Forelimb muscle (tissue), 1 donor: Measurements from ENCODE around the gene C5orf15. TPM values are rescaled to one million over a fixed set of nuclear protein-coding genes. Genes with fewer than 3 reads are reported as not detected.
"Not testable (repeated sequence)": the region's sequence is repeated elsewhere in the genome, so short reads cannot be mapped to it uniquely, and the experiment has no call there.

ENCODE experiments used
- DNase-seq: peaks from one replicate; pipeline ENCODE4 v3.0.0-alpha.2; 2013; ENCODE audit warnings: low read depth
- polyA plus RNA-seq: library from polyadenylated mRNA; unstranded; fragments of 120-200 nt; gene quantifications from one replicate; pipeline ENCODE4 v1.2.1, GENCODE V29; 2013; ENCODE audit not compliant: insufficient read length

The C5orf15 gene
- polyA plus RNA-seq, 1 donor: 57.1 TPM

GRCh38 chr5:133962801-133963476 is 5.5 kb downstream of the C5orf15 start:
- no peak for DNase-seq

- no peak for DNase-seq
Measured at GRCh38 chr5:133962131-133962530, 6.3 kb downstream of the C5orf15 start.

- DNase-seq: no peak
Measured at GRCh38 chr5:133959643-133960042, 8.8 kb downstream of the C5orf15 start.

GRCh38 chr5:133957591-133957990 is 10.8 kb downstream of the C5orf15 start:
- DNase-seq: no peak

- no peak for DNase-seq
Measured at GRCh38 chr5:133957080-133957479, 11.3 kb downstream of the C5orf15 start.

GRCh38 chr5:133956196-133956595 is 12.2 kb downstream of the C5orf15 start:
- DNase-seq: not testable (repeated sequence)

GRCh38 chr5:133953568-133954145 is 14.8 kb downstream of the C5orf15 start:
- DNase-seq: no peak

GRCh38 chr5:133952729-133953567 is 15.5 kb downstream of the C5orf15 start:
- DNase-seq: no peak

- DNase-seq: no peak
Measured at GRCh38 chr5:133950821-133951612, 17.4 kb downstream of the C5orf15 start.

- DNase-seq: no peak
Measured at GRCh38 chr5:133948721-133949120, 19.7 kb downstream of the C5orf15 start.

- DNase-seq: no peak
Measured at GRCh38 chr5:133947431-133947841, 21.0 kb downstream of the C5orf15 start.

GRCh38 chr5:133945568-133945967 is 22.9 kb downstream of the C5orf15 start:
- DNase-seq: no peak

- no peak for DNase-seq
Measured at GRCh38 chr5:133944263-133945185, 23.9 kb downstream of the C5orf15 start.

GRCh38 chr5:133943475-133943817 is 25.0 kb downstream of the C5orf15 start:
- DNase-seq: no peak

GRCh38 chr5:133942614-133943474 is 25.6 kb downstream of the C5orf15 start:
- DNase-seq: no peak

- no peak for DNase-seq
Measured at GRCh38 chr5:133941456-133942196, 26.8 kb downstream of the C5orf15 start.

GRCh38 chr5:133939668-133940067 is 28.8 kb downstream of the C5orf15 start:
- DNase-seq: no peak

- DNase-seq: no peak
Measured at GRCh38 chr5:133938929-133939328, 29.5 kb downstream of the C5orf15 start.
